K562 (cell line): ENCODE measurements around the gene SIGLEC11. TPM values are rescaled to one million over a fixed set of nuclear protein-coding genes. Genes with fewer than 3 reads are reported as not detected.

Source experiments
- ATAC-seq: fragments of 200-7000 bp; cut with Tn5 transposase; 3 replicates; pipeline ENCODE4 v1.9.1; 2020; ENCODE audit warnings: moderate library complexity
- BruUV-seq: library from RNA; stranded (reverse); fragments of 400-500 nt; replicated peaks from 2 replicates; lab custom pipeline; 2021; lab: Mats Ljungman, UMichigan
- CTCF ChIA-PET: fragments of 300-600 bp; formaldehyde crosslinking; extraction: SDS; loops from one replicate; lab custom pipeline; 2021; ENCODE audit warnings: low intra/inter-chr PET ratio; lab: Yijun Ruan, JAX
- POLR2A ChIA-PET: fragments of 300-600, 350-650 bp; sonication (Branson Sonifier 250); formaldehyde crosslinking; extraction: SDS; loops from one replicate; lab custom pipeline; 2021; ENCODE audit warnings: antibody characterized with exemption, inconsistent platforms; lab: Yijun Ruan, JAX
- DNase-seq, 4 experiments: peaks; one replicate each; pipeline versions ENCODE4 v3.0.0 to v3.0.0-alpha.2; 2011 to 2018; ENCODE audit warnings: low spot score in 3 of 4, mixed read lengths in 3 of 4; ENCODE audit errors: extremely low read depth in 1 of 4
- FAIRE-seq: peaks from 2 replicates; lab custom pipeline; 2011; peaks lifted over from hg19 to GRCh38; lab: Jason Lieb, UNC
- H2AFZ ChIP-seq: 2 replicates; pipeline ENCODE4 v1.6.0; 2011; ENCODE audit warnings: low read depth, low read length, control low read depth, inconsistent platforms
- H3K27ac ChIP-seq: fragments of 200-600 bp; 3 replicates; pipeline ENCODE4 v1.8.0; 2011; ENCODE audit warnings: low read depth, mild to moderate bottlenecking, control low read depth, inconsistent platforms, low read length, moderate library complexity, mixed read lengths; ENCODE audit errors: extremely low read depth
- H3K27me3 ChIP-seq, 2 experiments: fragments of 300-600 bp in 1 of 2; 2 replicates in 1 of 2; 3 replicates in 1 of 2; pipeline versions ENCODE4 v1.6.0 to v1.8.0; 2011; ENCODE audit warnings: inconsistent platforms in 2 of 2, low read length in 2 of 2, mild to moderate bottlenecking in 1 of 2, mixed read lengths in 1 of 2, moderate library complexity in 1 of 2; ENCODE audit not compliant: control insufficient read depth in 2 of 2, insufficient read depth in 2 of 2
- H3K36me3 ChIP-seq: fragments of 300-600 bp; 3 replicates; pipeline ENCODE4 v1.8.0; 2011; ENCODE audit warnings: mild to moderate bottlenecking, low read length, inconsistent platforms; ENCODE audit not compliant: control insufficient read depth, insufficient read depth
- H3K4me1 ChIP-seq, 2 experiments: fragments of 200-600 bp in 1 of 2; replicated peaks in 1 of 2; 2 replicates in 1 of 2; 3 replicates in 1 of 2; pipeline versions ENCODE4 v1.5.1 to v1.8.0; 2011; ENCODE audit warnings: inconsistent platforms in 2 of 2, low read length in 2 of 2, mild to moderate bottlenecking in 1 of 2, mixed read lengths in 1 of 2, moderate library complexity in 1 of 2; ENCODE audit not compliant: control insufficient read depth in 2 of 2, insufficient read depth in 2 of 2
- H3K4me2 ChIP-seq: 2 replicates; pipeline ENCODE4 v1.6.1; 2011; ENCODE audit warnings: low read length, control low read depth, inconsistent platforms, mixed read lengths; ENCODE audit not compliant: insufficient read depth
- H3K4me3 ChIP-seq: fragments of 200-600 bp; sonication (generic), shearing (Covaris generic); 2 replicates; pipeline ENCODE4 v1.5.1; 2016; ENCODE audit warnings: control low read depth, inconsistent platforms
- H3K79me2 ChIP-seq: fragments of 200-600 bp; 3 replicates; pipeline ENCODE4 v1.8.0; 2011; ENCODE audit warnings: low read length, inconsistent platforms; ENCODE audit not compliant: control insufficient read depth, insufficient read depth
- H3K9ac ChIP-seq, 2 experiments: 2 replicates each; pipeline versions ENCODE4 v1.6.0 to v1.6.1; 2011; ENCODE audit warnings: low read depth in 2 of 2, low read length in 2 of 2, control low read depth in 1 of 2, inconsistent platforms in 1 of 2, mild to moderate bottlenecking in 1 of 2, mixed read lengths in 1 of 2; ENCODE audit not compliant: insufficient read depth in 1 of 2
- H3K9me1 ChIP-seq: one replicate; pipeline ENCODE4 v1.6.0; 2011; ENCODE audit warnings: inconsistent platforms, mild to moderate bottlenecking, low read length, moderate library complexity; ENCODE audit not compliant: control insufficient read depth, insufficient read depth
- H3K9me3 ChIP-seq: replicated peaks from 2 replicates; pipeline ENCODE4 v1.5.1; 2011; ENCODE audit warnings: low read depth, low read length, inconsistent platforms; ENCODE audit not compliant: control insufficient read depth, insufficient read depth
- H4K20me1 ChIP-seq: replicated peaks from 2 replicates; pipeline ENCODE4 v1.6.1; 2011; ENCODE audit warnings: low read length, inconsistent platforms, mixed read lengths; ENCODE audit not compliant: control insufficient read depth, insufficient read depth
- ELK1 ChIP-seq: sonication (generic); formaldehyde crosslinking; IDR thresholded peaks from 2 replicates; pipeline ENCODE4 v1.8.1; 2022; ENCODE audit warnings: missing genetic modification reagents
- EWSR1 ChIP-seq: fragments of 450-650 bp; IDR thresholded peaks from 2 replicates; pipeline ENCODE4 v1.6.1; 2018; ENCODE audit warnings: borderline replicate concordance, mild to moderate bottlenecking, low read depth, moderate library complexity; ENCODE audit not compliant: partially characterized antibody
- SMARCC2 ChIP-seq: fragments of 450-650 bp; IDR thresholded peaks from 2 replicates; pipeline ENCODE4 v1.6.1; 2017; ENCODE audit warnings: antibody characterized with exemption, moderate library complexity, mild to moderate bottlenecking, low read depth
- ZC3H4 ChIP-seq: sonication (generic); formaldehyde crosslinking; IDR thresholded peaks from 2 replicates; pipeline ENCODE4 v1.9.0; 2021; ENCODE audit warnings: missing genetic modification reagents, borderline replicate concordance
- ZNF316 ChIP-seq: fragments of 450-650 bp; IDR thresholded peaks from 2 replicates; pipeline ENCODE4 v1.6.1; 2016
- ZNF644 ChIP-seq: fragments of 200-800 bp; sonication (Bioruptor generic); IDR thresholded peaks from 2 replicates; pipeline ENCODE4 v1.6.1; 2016; ENCODE audit warnings: low read depth, missing genetic modification characterization, missing compliant biosample characterization
- WGBS: fragments of 100-300 bp; shearing (Covaris generic); methylation state at CpG from one replicate; pipeline ENCODE4 v1.1.6; 2016; ENCODE audit warnings: low coverage, mixed read lengths; ENCODE audit not compliant: insufficient coverage; ENCODE audit errors: missing lambda C conversion rate; 5-methylcytosine and 5-hydroxymethylcytosine counted together
- in situ Hi-C: fragments of 300-500 bp; cut with MboI; formaldehyde crosslinking; loops from 4 replicates; pipeline ENCODE4 v1.15.0; 2018; ENCODE audit warnings: inconsistent platforms, mixed read lengths
- intact Hi-C: fragments of 100-400 bp; cut with micrococcal nuclease; formaldehyde crosslinking; loops from 2 replicates; pipeline ENCODE4 v1.14.2; 2022
- polyA plus RNA-seq, 8 experiments: library from polyadenylated mRNA; depleted of rRNA in 4 of 8; stranded (reverse) in 5 of 8; unstranded in 3 of 8; fragments of >200 nt; fragmentation: Nextera tagmentation in 2 of 8; fragmentation: Illumina TruSeq in 1 of 8; extraction: Ambion mirVana in 2 of 8; extraction: Trizol in 1 of 8; gene quantifications; 2 replicates each; pipeline versions ENCODE4 v1.2.1 to v1.2.3, GENCODE V29; 2011 to 2014; ENCODE audit warnings: inconsistent platforms in 1 of 8, missing spikeins in 1 of 8
- total RNA-seq, 7 experiments: library from RNA; depleted of rRNA in 6 of 7; stranded (reverse); fragments of >200 nt in 6 of 7; fragmentation: Illumina TruSeq in 2 of 7; extraction: Trizol in 2 of 7; gene quantifications; 2 replicates each; pipeline versions ENCODE4 v1.2.1 to v1.2.3, GENCODE V29; 2011 to 2021; ENCODE audit warnings: low replicate concordance in 1 of 7
- TF ChIP-seq, protein P1 (sequence below): fragments of 450-650 bp; formaldehyde crosslinking; IDR thresholded peaks from 2 replicates; pipeline ENCODE4 v1.4.0; 2022; ENCODE audit warnings: missing genetic modification characterization

SIGLEC11 gene
- total and polyA plus RNA-seq, 9 of the 15 experiments (the other 6 are each of a cell fraction or from before 2014, with no cell fraction given), result not detected

DNA sequence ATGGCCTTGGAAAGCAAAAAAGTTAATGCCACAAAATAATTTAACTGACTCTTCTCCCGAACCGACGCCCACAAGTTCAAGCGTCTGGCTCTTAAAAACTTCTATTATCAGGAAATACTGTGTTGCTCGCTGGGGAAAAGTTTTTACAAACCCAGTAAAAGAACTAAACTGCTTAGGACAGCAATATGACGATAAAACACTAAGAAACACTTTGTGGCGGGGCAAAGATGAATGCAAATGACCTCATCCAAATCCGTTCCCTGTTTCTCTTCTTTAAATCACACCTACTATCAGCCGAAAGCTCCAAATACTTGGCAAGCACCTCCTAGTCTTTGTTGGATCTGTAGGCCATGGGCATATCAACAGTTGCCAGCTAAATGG, 4.9 kb downstream of the SIGLEC11 start:
- in situ Hi-C loops, result no loop called here
- intact Hi-C loops, result no loop called here
- ChIA-PET CTCF (no interaction called here), POLR2A (no interaction called here)
- FAIRE-seq (no peak), ATAC-seq (no peak), DNase-seq (no peak)
- peak overlapping the region; percentile 58 for H2AFZ ChIP-seq
- H3K9me1 ChIP-seq, result no peaks in the 10 kb centered on the region
- no TSS peak for BruUV-seq
- no peaks in the 10 kb centered on the region for H3K36me3 ChIP-seq
- no peak overlapping the region for H3K4me2 ChIP-seq
- H3K27ac ChIP-seq, result no peak overlapping the region
- H3K4me1 ChIP-seq, result peaks cover 18 to 26% of the 10 kb centered on the region in 2 experiments; a peak in 4 of 5 replicates
- H4K20me1 ChIP-seq, result no peaks in the 10 kb centered on the region
- no peak overlapping the region for H3K9ac ChIP-seq
- H3K4me3 ChIP-seq, result no peak overlapping the region
- TF ChIP-seq ZC3H4 (no peak), ZNF316 (peak; percentile 31; the same call in 1 of the 2 replicates), ELK1 (CRISPR knock-in tag) (no peak), ZNF644 (tag) (no peak), SMARCC2 (no peak), EWSR1 (no peak)
- TF ChIP-seq, protein P1, sequence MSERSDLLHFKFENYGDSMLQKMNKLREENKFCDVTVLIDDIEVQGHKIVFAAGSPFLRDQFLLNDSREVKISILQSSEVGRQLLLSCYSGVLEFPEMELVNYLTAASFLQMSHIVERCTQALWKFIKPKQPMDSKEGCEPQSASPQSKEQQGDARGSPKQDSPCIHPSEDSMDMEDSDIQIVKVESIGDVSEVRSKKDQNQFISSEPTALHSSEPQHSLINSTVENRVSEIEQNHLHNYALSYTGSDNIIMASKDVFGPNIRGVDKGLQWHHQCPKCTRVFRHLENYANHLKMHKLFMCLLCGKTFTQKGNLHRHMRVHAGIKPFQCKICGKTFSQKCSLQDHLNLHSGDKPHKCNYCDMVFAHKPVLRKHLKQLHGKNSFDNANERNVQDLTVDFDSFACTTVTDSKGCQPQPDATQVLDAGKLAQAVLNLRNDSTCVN (CRISPR knock-in tag), result no peak
- 53% methylated on average over 9 of the region's 9 CpGs for WGBS
- H3K79me2 ChIP-seq, result no peaks in the 10 kb centered on the region
- peaks cover 0 to under 1% of the 10 kb centered on the region in 2 experiments; a peak in 1 of 5 replicates for H3K27me3 ChIP-seq
- H3K9me3 ChIP-seq, result no peaks in the 10 kb centered on the region
